HG03108 (cell line): Measurements from ENCODE around the gene PPP1R7.

ENCODE experiments used
- ATAC-seq: cut with Tn5 transposase; IDR thresholded peaks from one replicate; pipeline ENCODE4 v1.9.1; 2021; ENCODE audit warnings: moderate library complexity; ENCODE audit not compliant: unreplicated experiment

The PPP1R7 gene

GRCh38 chr2:241226723-241227572 is 76.7 kb downstream of the PPP1R7 start:
- no peak for ATAC-seq

- ATAC-seq: no peak
Observed at GRCh38 chr2:241227594-241227993, 77.3 kb downstream of the PPP1R7 start.

GRCh38 chr2:241228081-241228859 is 78.0 kb downstream of the PPP1R7 start:
- ATAC-seq: no peak

- ATAC-seq: no peak
Observed at GRCh38 chr2:241228860-241229516, 78.7 kb downstream of the PPP1R7 start.

- ATAC-seq: no peak
Observed at GRCh38 chr2:241229563-241230401, 79.5 kb downstream of the PPP1R7 start.

- ATAC-seq: no peak
Observed at GRCh38 chr2:241230435-241230834, 80.2 kb downstream of the PPP1R7 start.

- ATAC-seq: no peak
Observed at GRCh38 chr2:241232736-241233575, 82.7 kb downstream of the PPP1R7 start.
